Keratinocyte (primary cell): ENCODE data around the gene SEC22A. TPM values are rescaled to one million over a fixed set of nuclear protein-coding genes. Genes with fewer than 3 reads are reported as not detected.

Experiments used
- DNase-seq: peaks from one replicate; pipeline ENCODE4 v3.0.0-alpha.2; 2011; ENCODE audit warnings: low read depth, missing footprints, low spot score
- FAIRE-seq: peaks from 2 replicates; lab custom pipeline; 2011; peaks lifted over from hg19 to GRCh38; lab: Jason Lieb, UNC
- H2AFZ ChIP-seq: 2 replicates; pipeline ENCODE4 v1.6.0; 2012; ENCODE audit warnings: low read length, control low read depth, inconsistent platforms; ENCODE audit not compliant: control insufficient read depth
- H3K27ac ChIP-seq: 2 replicates; pipeline ENCODE4 v1.5.1; 2011; ENCODE audit warnings: low read length; ENCODE audit not compliant: control insufficient read depth, insufficient read depth
- H3K27me3 ChIP-seq: 3 replicates; pipeline ENCODE4 v1.6.0; 2011; ENCODE audit warnings: low read length; ENCODE audit not compliant: control insufficient read depth, insufficient read depth; ENCODE audit errors: extremely low read depth
- H3K36me3 ChIP-seq, 2 experiments: 2 replicates in 1 of 2; 3 replicates in 1 of 2; pipeline ENCODE4 v1.5.1; 2011; ENCODE audit warnings: low read length in 2 of 2, mild to moderate bottlenecking in 1 of 2; ENCODE audit not compliant: control insufficient read depth in 2 of 2, insufficient read depth in 2 of 2; ENCODE audit errors: extremely low read depth in 1 of 2
- H3K4me1 ChIP-seq: 3 replicates; pipeline ENCODE4 v1.5.1; 2011; ENCODE audit warnings: low read length; ENCODE audit not compliant: control insufficient read depth, insufficient read depth; ENCODE audit errors: extremely low read depth
- H3K4me2 ChIP-seq: 3 replicates; pipeline ENCODE4 v1.6.0; 2011; ENCODE audit warnings: low read depth, low read length; ENCODE audit not compliant: control insufficient read depth, insufficient read depth; ENCODE audit errors: extremely low read depth
- H3K4me3 ChIP-seq, 3 experiments: fragments of 200-600 bp in 1 of 3; sonication (generic) in 1 of 3; 2 replicates in 2 of 3; 3 replicates in 1 of 3; pipeline ENCODE4 v1.5.1; 2011 to 2016; ENCODE audit warnings: low read length in 3 of 3, mild to moderate bottlenecking in 3 of 3, control low read depth in 2 of 3, inconsistent platforms in 1 of 3, low read depth in 1 of 3, mixed read lengths in 1 of 3, mixed run types in 1 of 3, moderate library complexity in 1 of 3; ENCODE audit not compliant: control insufficient read depth in 2 of 3, insufficient read depth in 2 of 3; ENCODE audit errors: extremely low read depth in 1 of 3
- H3K79me2 ChIP-seq: 2 replicates; pipeline ENCODE4 v1.6.0; 2012; ENCODE audit warnings: low read length; ENCODE audit not compliant: control insufficient read depth, insufficient read depth
- H3K9ac ChIP-seq: 3 replicates; pipeline ENCODE4 v1.6.0; 2011; ENCODE audit warnings: low read length; ENCODE audit not compliant: control insufficient read depth, insufficient read depth; ENCODE audit errors: extremely low read depth
- H3K9me1 ChIP-seq: 3 replicates; pipeline ENCODE4 v1.6.0; 2011; ENCODE audit warnings: low read length; ENCODE audit not compliant: control insufficient read depth, insufficient read depth; ENCODE audit errors: extremely low read depth
- H3K9me3 ChIP-seq: 2 replicates; pipeline ENCODE4 v1.5.1; 2012; ENCODE audit warnings: low read depth, low read length; ENCODE audit not compliant: control insufficient read depth
- H4K20me1 ChIP-seq: 3 replicates; pipeline ENCODE4 v1.6.0; 2011; ENCODE audit warnings: low read length; ENCODE audit not compliant: control insufficient read depth, insufficient read depth; ENCODE audit errors: extremely low read depth
- EZH2 ChIP-seq: IDR thresholded peaks from one replicate; pipeline ENCODE4 v1.6.1; 2012; ENCODE audit warnings: inconsistent platforms, mild to moderate bottlenecking, low read length, moderate library complexity
- dilution Hi-C: fragments of 300-500 bp; cut with MboI; formaldehyde crosslinking; loops from one replicate; pipeline ENCODE4 v1.7.0; 2020; ENCODE audit warnings: low sequenced_read_pairs; ENCODE audit not compliant: extremely low pct_ligation_motif_present
- polyA plus RNA-seq, 5 experiments: library from polyadenylated mRNA; depleted of rRNA in 3 of 5; stranded (reverse) in 3 of 5; stranded (forward) in 1 of 5; unstranded in 1 of 5; fragments of >200 nt; gene quantifications; 1 replicate in 1 of 5; 2 replicates in 3 of 5; 3 replicates in 1 of 5; pipeline versions ENCODE4 v1.2.1 to v1.2.3, GENCODE V29; 2011 to 2012; ENCODE audit warnings: missing spikeins in 2 of 5, low read depth in 1 of 5, low replicate concordance in 1 of 5
- TF ChIP-seq, protein P1 (sequence below), 3 experiments: IDR thresholded peaks in 1 of 3; conservative IDR thresholded peaks in 1 of 3; optimal IDR thresholded peaks in 1 of 3; 2 replicates in 2 of 3; 3 replicates in 1 of 3; pipeline versions ENCODE3 to v1.5.1; 2011; ENCODE audit warnings: low read length in 3 of 3, mild to moderate bottlenecking in 3 of 3, moderate library complexity in 2 of 3, control low read depth in 1 of 3, inconsistent platforms in 1 of 3; ENCODE audit not compliant: insufficient read depth in 2 of 3; ENCODE audit errors: extremely low read depth in 1 of 3

The SEC22A gene
- polyA plus RNA-seq, 1 donor (not counting 4 experiments of a cell fraction or from before 2014, with no cell fraction given), result 32.9 TPM

DNA sequence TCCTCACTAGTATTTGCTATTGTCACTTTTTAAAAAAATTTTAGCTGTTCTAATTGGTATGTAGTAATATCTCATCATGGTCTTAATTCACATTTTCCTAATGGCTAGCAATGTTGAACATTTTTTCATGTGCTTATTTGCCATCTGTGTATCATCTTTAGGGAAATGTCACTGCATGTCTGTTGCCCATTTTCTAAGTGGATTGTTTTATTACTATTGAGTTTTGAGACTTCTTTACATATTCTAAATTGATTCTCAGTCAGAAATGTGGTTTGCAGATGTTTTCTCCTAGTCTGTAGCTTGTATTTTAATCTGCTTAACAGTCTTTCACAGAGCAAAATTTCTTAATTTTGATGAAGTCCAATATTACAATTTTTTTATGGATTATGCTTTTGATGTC, 33.6 kb upstream of the SEC22A start:
- Histone ChIP-seq H3K9me3 (no peaks in the 10 kb centered on the region), H3K79me2 (no peaks in the 10 kb centered on the region), H3K36me3 (peaks cover 12 to 14% of the 10 kb centered on the region in 2 experiments), H3K27me3 (no peaks in the 10 kb centered on the region), H3K9ac (no peak overlapping the region), H3K4me3 (no peak overlapping the region), H4K20me1 (no peaks in the 10 kb centered on the region), H3K4me1 (no peaks in the 10 kb centered on the region), H3K4me2 (no peak overlapping the region), H3K27ac (no peak overlapping the region), H3K9me1 (no peaks in the 10 kb centered on the region), H2AFZ (no peak overlapping the region)
- TF ChIP-seq, protein P1, sequence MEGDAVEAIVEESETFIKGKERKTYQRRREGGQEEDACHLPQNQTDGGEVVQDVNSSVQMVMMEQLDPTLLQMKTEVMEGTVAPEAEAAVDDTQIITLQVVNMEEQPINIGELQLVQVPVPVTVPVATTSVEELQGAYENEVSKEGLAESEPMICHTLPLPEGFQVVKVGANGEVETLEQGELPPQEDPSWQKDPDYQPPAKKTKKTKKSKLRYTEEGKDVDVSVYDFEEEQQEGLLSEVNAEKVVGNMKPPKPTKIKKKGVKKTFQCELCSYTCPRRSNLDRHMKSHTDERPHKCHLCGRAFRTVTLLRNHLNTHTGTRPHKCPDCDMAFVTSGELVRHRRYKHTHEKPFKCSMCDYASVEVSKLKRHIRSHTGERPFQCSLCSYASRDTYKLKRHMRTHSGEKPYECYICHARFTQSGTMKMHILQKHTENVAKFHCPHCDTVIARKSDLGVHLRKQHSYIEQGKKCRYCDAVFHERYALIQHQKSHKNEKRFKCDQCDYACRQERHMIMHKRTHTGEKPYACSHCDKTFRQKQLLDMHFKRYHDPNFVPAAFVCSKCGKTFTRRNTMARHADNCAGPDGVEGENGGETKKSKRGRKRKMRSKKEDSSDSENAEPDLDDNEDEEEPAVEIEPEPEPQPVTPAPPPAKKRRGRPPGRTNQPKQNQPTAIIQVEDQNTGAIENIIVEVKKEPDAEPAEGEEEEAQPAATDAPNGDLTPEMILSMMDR (optimal IDR thresholded peaks at IDR 0.05 in 1 of 3, IDR thresholded peaks at IDR 0.05 in 1 of 3, conservative IDR thresholded peaks at IDR 0.05 in 1 of 3; ENCODE audit: extremely low read depth in 1 of 3, insufficient read depth in 2 of 3, low read length in 3 of 3), result no peak
- no peak for TF ChIP-seq EZH2
- dilution Hi-C loops, result no loop called here
- DNase-seq (no peak), FAIRE-seq (no peak)

DNA sequence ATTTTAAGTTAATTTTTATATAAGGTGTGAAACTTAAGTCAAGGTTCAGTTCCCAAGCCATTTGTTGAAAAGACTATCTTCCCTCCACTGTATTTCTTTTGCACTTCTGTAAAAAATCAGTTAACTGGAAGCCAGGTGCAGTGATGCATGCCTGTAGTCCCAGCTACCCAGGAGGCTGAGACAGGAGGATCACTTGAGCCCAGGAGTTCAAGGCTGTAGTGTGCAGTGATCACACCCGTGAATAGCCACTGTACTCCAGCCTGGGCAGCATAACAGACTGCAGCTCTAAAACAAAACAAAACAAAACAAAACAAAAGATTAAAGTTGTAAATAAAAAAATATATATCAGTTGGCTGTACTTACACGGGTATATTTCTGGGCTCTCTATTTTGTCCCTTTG, 33.1 kb upstream of the SEC22A start:
- no peak for DNase-seq
- dilution Hi-C loops, result no loop called here
- FAIRE-seq, result no peak

More for the DNA sequence above, 33.1 kb upstream of the SEC22A start:
- no peaks in the 10 kb centered on the region for H3K9me3 ChIP-seq
- no peak overlapping the region for H3K9ac ChIP-seq
- H4K20me1 ChIP-seq, result no peaks in the 10 kb centered on the region
- no peaks in the 10 kb centered on the region for H3K27me3 ChIP-seq
- H2AFZ ChIP-seq, result no peak overlapping the region
- H3K36me3 ChIP-seq, result peaks cover 8 to 14% of the 10 kb centered on the region in 2 experiments
- no peaks in the 10 kb centered on the region for H3K4me1 ChIP-seq
- H3K79me2 ChIP-seq, result no peaks in the 10 kb centered on the region
- H3K27ac ChIP-seq, result no peak overlapping the region
- no peaks in the 10 kb centered on the region for H3K9me1 ChIP-seq
- H3K4me3 ChIP-seq, result no peak overlapping the region
- TF ChIP-seq, protein P1 (optimal IDR thresholded peaks at IDR 0.05 in 1 of 3, IDR thresholded peaks at IDR 0.05 in 1 of 3, conservative IDR thresholded peaks at IDR 0.05 in 1 of 3; ENCODE audit: extremely low read depth in 1 of 3, insufficient read depth in 2 of 3, low read length in 3 of 3), result no peak
- TF ChIP-seq EZH2, result no peak
- no peak overlapping the region for H3K4me2 ChIP-seq
